Ectodermal cell (in vitro differentiated cells): ENCODE results near the gene TSFM. TPM values are rescaled to one million over a fixed set of nuclear protein-coding genes. Genes with fewer than 3 reads are reported as not detected.

Experiments
- H3K27ac ChIP-seq: 2 replicates; pipeline ENCODE4 v1.7.0; 2013; ENCODE audit warnings: mild to moderate bottlenecking, low read depth, low read length; ENCODE audit not compliant: insufficient read depth, poor library complexity, severe bottlenecking
- H3K27me3 ChIP-seq: 2 replicates; pipeline ENCODE4 v1.7.0; 2013; ENCODE audit warnings: mild to moderate bottlenecking, low read length; ENCODE audit not compliant: insufficient read depth, control insufficient read depth, poor library complexity, severe bottlenecking
- H3K36me3 ChIP-seq: one replicate; pipeline ENCODE4 v1.7.0; 2013; ENCODE audit warnings: low read length; ENCODE audit not compliant: control insufficient read depth, insufficient read depth
- H3K4me1 ChIP-seq: one replicate; pipeline ENCODE4 v1.7.0; 2013; ENCODE audit warnings: low read length; ENCODE audit not compliant: control insufficient read depth, insufficient read depth
- H3K4me3 ChIP-seq: 2 replicates; pipeline ENCODE4 v1.7.0; 2013; ENCODE audit warnings: low read depth, low read length, control low read depth; ENCODE audit not compliant: insufficient read depth
- H3K9me3 ChIP-seq: 2 replicates; pipeline ENCODE4 v1.7.0; 2013; ENCODE audit warnings: mild to moderate bottlenecking, low read length, moderate library complexity; ENCODE audit not compliant: control insufficient read depth
- WGBS, 2 experiments: methylation state at CpG; one replicate each; pipeline ENCODE4 v1.1.7; 2013; ENCODE audit warnings: missing lambda C conversion rate in 2 of 2; 5-methylcytosine and 5-hydroxymethylcytosine counted together
- polyA plus RNA-seq, 4 experiments: library from polyadenylated mRNA; stranded (reverse); fragments of 50-300 nt; gene quantifications; one replicate each; pipeline ENCODE4 v1.2.3, GENCODE V29; 2013

The TSFM gene
- polyA plus RNA-seq (2013, experiment 1 of 4), result 29.5 TPM
- 29.4 TPM for polyA plus RNA-seq (2013, experiment 2 of 4)
- 24.9 TPM for polyA plus RNA-seq (2013, experiment 3 of 4)
- 27.0 TPM for polyA plus RNA-seq (2013, experiment 4 of 4)

GRCh38 chr12:57782608-57783465 lies at the start of gene TSFM:
Gene TSFM, plus strand, starts transcription at chr12:57782787. Its CDS starts 15 bp downstream, at chr12:57782802.
- H3K36me3 ChIP-seq, result peaks cover 24% of the 10 kb centered on the region
- no peak within 1 kb of the TSS for H3K27ac ChIP-seq
- H3K27me3 ChIP-seq, result no peaks in the 10 kb centered on the region
- no peaks in the 10 kb centered on the region for H3K9me3 ChIP-seq
- H3K4me3 ChIP-seq, result peak within 1 kb of the TSS; percentile 86
- 3% methylated on average over 45 of the region's 45 CpGs for WGBS, 2 experiments
- peaks cover 5% of the 10 kb centered on the region for H3K4me1 ChIP-seq

DNA sequence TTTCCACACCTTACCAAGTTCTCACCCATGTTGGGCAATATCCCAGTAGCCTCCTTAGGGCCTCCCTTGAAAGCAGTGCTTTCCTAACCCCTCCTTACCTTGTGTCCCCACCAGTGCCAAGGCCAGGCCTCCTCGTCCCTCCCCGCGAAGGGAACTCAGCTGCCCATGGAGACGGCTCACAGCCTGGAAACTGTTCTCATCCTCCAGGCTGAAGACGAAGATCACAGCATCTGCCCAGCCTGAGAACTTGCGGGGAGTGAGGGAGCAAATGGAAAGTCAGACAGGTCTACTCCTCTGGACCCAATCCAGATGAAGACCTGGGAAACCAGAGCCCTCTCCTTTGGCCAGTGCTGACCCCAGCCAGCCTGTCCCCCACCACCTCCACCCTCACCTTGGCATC lies 48.7 kb upstream of the TSFM start:
- 80 to 81% methylated on average over 6 of the region's 6 CpGs for WGBS, 2 experiments
- Histone ChIP-seq H3K36me3 (no peaks in the 10 kb centered on the region), H3K9me3 (no peaks in the 10 kb centered on the region), H3K4me1 (peaks cover 21% of the 10 kb centered on the region), H3K27me3 (peaks cover 100% of the 10 kb centered on the region), H3K4me3 (no peak overlapping the region), H3K27ac (no peak overlapping the region)

GRCh38 chr12:57734591-57734990 lies 48.0 kb upstream of the TSFM start:
- H3K4me1 ChIP-seq, result peaks cover 25% of the 10 kb centered on the region
- no peak overlapping the region for H3K4me3 ChIP-seq
- no peaks in the 10 kb centered on the region for H3K9me3 ChIP-seq
- H3K27ac ChIP-seq, result no peak overlapping the region
- H3K27me3 ChIP-seq, result peaks cover 100% of the 10 kb centered on the region
- no peaks in the 10 kb centered on the region for H3K36me3 ChIP-seq
- 83% methylated on average over 4 of the region's 4 CpGs for WGBS, 2 experiments

GRCh38 chr12:57735198-57735855 lies 47.3 kb upstream of the TSFM start:
- Histone ChIP-seq H3K4me3 (no peak overlapping the region), H3K9me3 (no peaks in the 10 kb centered on the region), H3K27ac (no peak overlapping the region), H3K36me3 (no peaks in the 10 kb centered on the region), H3K27me3 (peaks cover 100% of the 10 kb centered on the region), H3K4me1 (peaks cover 30% of the 10 kb centered on the region)
- 17 to 19% methylated on average over 8 of the region's 8 CpGs for WGBS, 2 experiments

- H3K4me1 ChIP-seq, result peaks cover 30% of the 10 kb centered on the region
- peak overlapping the region; percentile 16 for H3K4me3 ChIP-seq
- no peak overlapping the region for H3K27ac ChIP-seq
- no peaks in the 10 kb centered on the region for H3K36me3 ChIP-seq
- H3K9me3 ChIP-seq, result no peaks in the 10 kb centered on the region
- peaks cover 100% of the 10 kb centered on the region for H3K27me3 ChIP-seq
- WGBS, 2 experiments, result 1% methylated on average over 47 to 49 of the region's 49 CpGs
Measured at GRCh38 chr12:57735952-57736740, 46.4 kb upstream of the TSFM start.

GRCh38 chr12:57736741-57737466 lies 45.7 kb upstream of the TSFM start:
- WGBS, 2 experiments, result 3% methylated on average over 31 of the region's 31 CpGs
- Histone ChIP-seq H3K27me3 (peaks cover 100% of the 10 kb centered on the region), H3K4me3 (no peak overlapping the region), H3K36me3 (no peaks in the 10 kb centered on the region), H3K27ac (no peak overlapping the region), H3K9me3 (no peaks in the 10 kb centered on the region), H3K4me1 (peaks cover 30% of the 10 kb centered on the region)

DNA sequence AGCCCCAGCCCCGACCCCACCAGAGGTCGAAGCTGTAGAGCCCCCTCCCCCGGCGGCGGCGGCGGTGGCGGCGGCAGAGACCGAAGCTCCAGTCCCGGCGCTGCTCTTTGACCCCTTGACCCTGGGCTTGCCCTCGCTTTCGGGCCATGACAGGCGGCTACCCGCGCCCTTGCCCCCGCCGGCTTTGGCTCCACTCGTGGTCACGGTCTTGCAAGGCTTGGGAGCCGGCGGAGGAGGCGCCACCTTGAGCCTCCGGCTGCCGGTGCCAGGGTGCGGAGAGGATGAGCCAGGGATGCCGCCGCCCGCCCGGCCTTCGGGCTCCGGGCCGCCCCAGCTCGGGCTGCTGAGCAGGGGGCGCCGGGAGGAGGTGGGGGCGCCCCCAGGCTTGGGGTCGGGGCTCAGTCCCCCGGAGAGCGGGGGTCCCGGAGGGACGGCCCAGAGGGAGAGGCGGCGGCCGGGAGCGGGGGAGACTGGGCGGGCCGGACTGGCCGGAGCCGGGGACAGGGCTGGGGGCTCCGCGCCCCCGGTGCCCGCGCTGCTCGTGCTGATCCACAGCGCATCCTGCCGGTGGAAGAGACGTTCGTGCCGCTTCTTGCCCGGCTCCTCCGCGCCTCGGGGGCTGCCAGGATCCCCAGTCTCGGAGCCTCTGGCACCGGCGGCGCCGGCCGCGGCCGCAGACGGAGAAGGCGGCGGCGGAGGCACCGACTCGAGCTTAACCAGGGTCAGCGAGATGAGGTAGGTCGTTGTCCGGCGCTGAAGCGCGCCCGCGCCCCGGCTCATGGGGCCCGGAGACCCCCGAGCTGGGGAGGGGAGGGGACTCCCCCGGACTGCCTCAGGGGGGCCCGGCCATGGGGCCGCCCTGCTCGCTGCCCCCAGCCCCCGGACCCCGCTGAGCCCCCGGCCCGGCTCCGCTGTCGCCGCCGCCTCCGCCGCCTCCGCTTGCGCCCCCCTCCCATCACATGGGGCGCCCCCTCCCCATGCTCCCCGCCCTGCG lies 44.8 kb upstream of the TSFM start:
- no peak overlapping the region for H3K27ac ChIP-seq
- no peaks in the 10 kb centered on the region for H3K36me3 ChIP-seq
- H3K4me1 ChIP-seq, result peaks cover 30% of the 10 kb centered on the region
- no peaks in the 10 kb centered on the region for H3K9me3 ChIP-seq
- H3K27me3 ChIP-seq, result peaks cover 100% of the 10 kb centered on the region
- peak overlapping the region; percentile 44 for H3K4me3 ChIP-seq
- 1% methylated on average over 106 to 110 of the region's 110 CpGs for WGBS, 2 experiments

DNA sequence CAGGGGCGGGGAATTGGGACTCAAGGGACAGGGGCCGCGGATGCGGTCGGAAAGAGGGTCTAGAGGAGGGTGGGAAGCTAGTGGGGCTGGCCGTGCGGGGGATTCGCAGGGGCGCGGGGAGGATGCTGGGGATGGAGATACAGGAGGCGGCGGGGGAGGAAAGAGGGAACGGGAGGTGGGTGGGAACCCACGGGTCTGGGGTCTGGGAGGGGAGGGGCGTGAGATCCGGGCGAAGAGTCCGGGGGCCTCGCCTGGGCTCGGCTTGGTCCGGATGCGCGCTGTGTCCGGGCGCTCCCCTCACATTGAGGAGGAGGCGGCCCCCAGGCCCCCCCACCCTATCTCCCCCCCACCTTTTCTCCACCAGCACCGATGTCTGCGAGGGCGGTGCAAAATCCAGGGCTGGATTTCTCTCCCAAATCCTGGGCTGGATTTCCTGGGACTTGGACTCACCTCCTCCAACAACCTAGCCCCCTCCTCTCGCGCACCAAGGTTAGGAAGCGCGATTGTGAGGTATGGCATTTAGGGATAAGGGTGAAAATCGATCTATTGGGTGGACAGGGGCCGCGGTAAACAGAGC lies 43.8 kb upstream of the TSFM start, which contains the start of gene AGAP2:
TSS of gene AGAP2 (minus strand) at position 82 of the 577 bp plus-strand sequence. CDS start 496 bp downstream, outside the sequence.
- H3K27ac ChIP-seq, result no peak within 1 kb of the TSS
- peak within 1 kb of the TSS; percentile 44 for H3K4me3 ChIP-seq
- H3K9me3 ChIP-seq, result no peaks in the 10 kb centered on the region
- peaks cover 99% of the 10 kb centered on the region for H3K27me3 ChIP-seq
- H3K36me3 ChIP-seq, result no peaks in the 10 kb centered on the region
- whole genome bisulfite sequencing, 2 experiments, result 0 to 1% methylated on average over 33 to 34 of the region's 36 CpGs
- peaks cover 30% of the 10 kb centered on the region for H3K4me1 ChIP-seq
